Activated CD8-positive, alpha-beta memory T cell treated with anti-CD3 and anti-CD28 coated beads for 1 hour (primary cell): ENCODE results near the gene NEK4.

Source experiments
- DNase-seq, 2 donors: peaks; one replicate each; pipeline ENCODE4 v3.0.0-alpha.2; 2020; ENCODE audit warnings: low read depth in 1 of 2; ENCODE audit errors: extremely low read depth in 1 of 2

Gene NEK4

DNA sequence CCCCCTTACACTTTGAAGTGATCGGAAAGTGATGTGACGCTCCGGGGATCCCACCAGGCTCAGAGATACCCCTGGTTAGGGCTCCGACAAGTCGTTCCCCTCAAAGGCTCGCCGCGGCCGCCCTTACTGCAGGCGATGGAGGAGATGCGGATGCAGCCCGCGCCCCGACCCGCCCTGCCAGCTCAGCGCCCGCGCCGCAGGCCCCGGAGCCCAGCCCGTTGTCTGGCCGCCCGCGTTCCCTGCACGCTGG, 65.4 kb downstream of the NEK4 start:
- DNase-seq, result no peak

GRCh38 chr3:52704611-52705437, 65.9 kb downstream of the NEK4 start:
- DNase-seq, result no peak

DNA sequence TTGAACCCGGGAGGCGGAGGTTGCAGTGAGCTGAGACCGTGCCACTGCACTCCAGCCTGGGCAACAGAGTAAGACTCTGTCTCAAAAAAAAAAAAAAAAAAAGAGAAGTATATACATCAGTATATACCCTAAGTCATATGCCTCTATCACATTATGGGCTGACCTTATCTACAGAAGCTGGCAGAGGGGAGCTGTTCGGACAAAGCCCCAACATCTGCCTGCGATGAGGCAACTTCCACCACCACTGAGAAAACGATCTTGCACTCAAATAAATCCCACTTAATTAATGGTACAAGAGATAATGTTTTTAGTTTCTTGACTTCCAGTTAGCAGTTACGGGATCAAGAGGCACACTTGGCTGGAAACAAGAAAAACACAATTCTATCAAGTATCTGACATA, 67.4 kb downstream of the NEK4 start:
- no peak for DNase-seq

- no peak for DNase-seq
These were observed 73.1 kb downstream of the NEK4 start for GRCh38 chr3:52697632-52697965.

DNA sequence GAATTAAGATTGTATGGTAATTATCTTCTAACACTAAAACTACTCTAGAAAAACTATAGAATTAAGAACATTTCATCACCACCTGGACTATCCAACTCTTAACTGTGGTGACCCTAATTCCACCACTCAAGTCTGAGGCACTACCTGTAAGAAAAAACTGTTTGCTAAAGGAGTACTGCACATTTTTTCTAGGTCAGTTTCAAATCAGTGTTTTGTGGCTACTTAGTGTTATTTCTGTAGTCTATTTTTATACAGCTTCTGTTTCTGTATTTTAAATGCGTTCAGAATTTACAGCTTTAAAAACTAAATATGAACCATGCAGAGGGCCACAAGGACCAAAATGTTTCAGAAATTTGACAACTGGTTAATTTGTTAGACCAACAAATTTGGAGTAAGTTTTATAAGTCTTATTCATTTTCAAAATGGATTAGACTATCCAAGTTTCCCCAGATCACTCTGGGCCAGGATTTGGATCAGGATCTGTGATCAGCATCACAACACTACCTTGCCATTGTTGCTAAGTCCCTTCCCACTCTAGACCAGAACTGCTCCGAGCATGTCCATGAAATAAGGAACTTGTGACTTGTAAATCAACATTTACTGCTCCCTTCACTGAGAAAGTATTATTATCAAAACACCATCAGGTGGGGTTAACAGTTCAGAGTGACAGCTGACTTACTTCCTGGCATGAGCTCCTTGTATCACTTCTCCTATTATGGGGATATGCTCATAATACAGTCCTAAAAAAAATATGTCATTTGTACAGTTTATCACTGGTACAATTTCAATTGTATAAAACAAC, 73.7 kb downstream of the NEK4 start:
- no peak for DNase-seq

DNA sequence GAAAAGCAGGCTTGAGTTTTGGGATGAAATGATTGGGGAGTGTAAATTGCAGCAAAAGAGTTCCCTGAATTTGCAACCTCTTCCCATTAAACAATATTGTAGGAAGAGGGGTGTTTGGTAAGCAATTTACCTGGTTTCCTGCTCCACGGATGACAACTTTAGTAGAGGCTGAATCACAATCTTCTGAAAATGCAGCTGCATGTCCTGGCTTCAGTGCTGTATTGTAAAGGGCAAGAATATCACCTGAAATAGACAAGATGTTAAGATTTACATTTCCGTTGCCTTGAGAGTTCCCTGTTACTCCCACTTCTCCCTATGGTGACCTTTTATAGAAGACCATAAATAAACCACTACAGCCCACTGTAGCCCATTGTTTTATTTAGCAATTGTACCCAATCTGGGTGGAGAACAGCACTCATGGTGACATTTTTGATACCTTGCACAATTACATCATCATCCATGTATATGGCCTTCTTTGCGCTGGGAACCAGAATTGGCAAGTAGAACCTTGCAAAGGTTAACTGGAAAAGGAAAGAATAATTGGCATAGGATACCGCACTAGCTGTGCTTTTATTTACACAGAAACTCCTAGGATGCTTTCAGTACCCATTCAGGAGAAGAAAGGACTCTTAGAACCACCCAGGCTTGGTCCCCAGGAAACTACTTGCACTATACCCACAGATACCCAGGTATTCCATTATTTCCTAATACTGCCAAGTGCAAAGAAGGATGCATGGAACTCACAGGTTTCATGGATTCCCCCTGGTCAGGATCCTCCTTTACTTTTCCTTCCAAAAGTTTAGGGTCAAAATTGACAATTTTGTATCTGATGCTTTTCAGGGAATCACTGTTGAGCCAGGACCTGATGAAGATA, 74.7 kb downstream of the NEK4 start:
- DNase-seq, result no peak

DNA sequence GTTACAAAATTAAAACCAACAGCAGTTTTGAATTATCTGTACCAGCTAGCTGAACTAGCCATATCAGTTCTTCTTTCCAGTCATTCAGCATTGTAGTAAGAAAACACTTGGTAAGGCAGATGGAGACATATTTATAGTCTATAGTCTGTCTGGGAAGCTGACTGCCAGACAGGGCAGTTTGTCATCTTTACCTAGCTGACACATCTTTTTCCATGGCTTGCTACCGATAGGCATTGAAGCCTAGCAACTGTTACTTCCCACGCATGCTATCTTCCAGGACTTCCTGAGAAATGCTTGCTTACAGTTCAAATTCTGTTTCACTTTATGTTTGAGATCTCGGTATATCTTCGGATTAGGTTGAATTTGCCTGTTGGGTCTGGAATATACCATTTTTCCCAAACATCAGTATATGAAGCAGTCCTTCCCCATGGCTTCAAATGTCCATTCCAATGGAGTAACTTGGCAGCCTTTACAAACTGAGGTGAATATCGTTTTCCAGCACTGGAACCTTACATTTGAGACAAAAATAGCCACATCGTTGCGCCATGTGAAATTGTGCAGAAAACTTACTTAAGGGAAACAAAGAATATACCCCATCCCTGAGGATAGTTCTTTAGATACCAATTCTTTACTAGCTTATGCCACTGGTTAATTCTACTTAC, 76.1 kb downstream of the NEK4 start:
- no peak for DNase-seq

DNA sequence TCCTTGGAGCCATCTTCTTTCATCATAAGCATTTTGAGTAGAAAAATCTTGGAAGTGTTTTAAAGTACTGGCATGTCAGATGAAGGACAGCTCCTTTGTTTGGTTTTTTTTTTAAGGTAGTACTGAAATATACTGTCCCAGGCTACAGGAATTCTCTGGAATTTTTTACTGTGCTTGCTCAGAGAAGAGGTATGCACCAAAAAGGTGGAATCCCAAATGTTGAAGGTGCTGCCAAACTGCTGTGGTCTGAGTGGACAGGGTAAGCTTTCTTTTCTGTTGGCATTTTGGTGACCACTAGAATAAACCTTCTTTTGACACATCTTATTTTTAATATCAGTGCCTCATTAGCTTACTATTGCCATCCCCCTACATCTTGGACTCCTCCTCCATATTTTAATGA, 77.7 kb downstream of the NEK4 start:
- DNase-seq, result no peak

- no peak for DNase-seq
These were observed 80.2 kb downstream of the NEK4 start for GRCh38 chr3:52690560-52690959.

DNA sequence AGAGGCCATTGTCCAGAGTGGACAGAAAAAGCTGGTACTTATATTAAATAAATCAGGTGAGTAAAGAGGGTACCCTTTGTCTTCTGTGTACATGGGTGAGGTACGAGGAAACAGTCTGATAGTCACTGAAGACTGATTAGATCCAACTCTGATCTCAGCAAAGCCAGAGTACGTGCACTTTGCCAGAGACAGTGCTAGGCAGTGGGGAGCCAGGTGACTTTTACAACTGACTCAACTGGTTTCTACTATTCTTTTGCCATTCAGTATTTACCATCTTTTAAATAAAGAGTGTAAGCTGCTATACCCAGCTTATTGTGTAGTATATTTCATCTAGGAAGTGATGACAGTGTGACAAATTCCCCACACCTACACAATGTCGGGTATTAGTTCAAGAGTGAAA, 81.6 kb downstream of the NEK4 start:
- DNase-seq, result no peak

GRCh38 chr3:52688266-52688665, 82.5 kb downstream of the NEK4 start:
- DNase-seq, result no peak

DNA sequence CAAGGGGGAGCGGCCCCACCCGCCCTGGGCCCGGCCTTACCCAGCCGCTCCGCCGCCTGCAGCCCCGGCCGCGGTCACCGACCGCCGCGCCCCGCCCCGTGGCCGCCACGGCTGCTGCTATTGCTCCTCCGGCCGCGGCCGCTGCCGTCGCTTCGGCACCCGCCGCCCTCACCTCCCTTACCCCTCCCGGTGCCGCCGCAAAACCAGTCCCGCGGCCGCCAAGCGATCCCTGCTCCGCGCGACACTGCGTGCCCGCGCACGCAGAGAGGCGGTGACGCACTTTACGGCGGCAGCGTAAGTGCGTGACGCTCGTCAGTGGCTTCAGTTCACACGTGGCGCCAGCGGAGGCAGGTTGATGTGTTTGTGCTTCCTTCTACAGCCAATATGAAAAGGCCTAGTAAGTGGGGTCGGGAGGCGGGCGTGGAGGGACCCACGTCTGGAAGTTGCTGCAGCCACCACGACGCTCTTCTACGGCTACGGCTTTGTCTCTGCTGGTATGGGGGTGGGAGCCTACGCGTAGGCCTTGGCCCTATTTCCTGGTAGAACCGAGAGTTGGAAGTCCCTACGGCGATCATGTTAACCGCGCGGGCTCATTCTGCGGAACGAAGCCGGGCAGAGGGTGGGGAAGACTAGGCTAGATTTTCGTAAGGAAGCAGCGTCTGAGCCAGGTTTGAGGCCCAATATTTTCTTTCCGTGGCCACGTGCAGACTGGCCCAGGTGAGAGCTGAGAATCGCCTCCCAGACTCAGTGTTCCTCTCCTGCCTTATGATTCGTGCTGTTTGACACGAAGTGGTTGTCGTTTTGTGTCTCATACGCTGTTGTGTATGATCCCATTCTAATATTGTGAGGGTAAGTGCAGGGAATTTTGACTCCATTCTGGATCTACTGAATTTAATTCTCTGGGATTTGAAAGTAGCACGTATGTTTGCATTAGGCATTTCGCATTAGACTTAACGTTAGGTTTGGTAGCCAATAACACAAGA, 84.7 kb downstream of the NEK4 start, which contains the start of the genes GNL3 and PBRM1:
GNL3 (plus strand) TSS at position 324 of the 983 bp plus-strand sequence; CDS start at position 385, 61 bp downstream.
PBRM1 (minus strand) TSS at position 205 of the 983 bp plus-strand sequence.
- DNase-seq, result peak; percentile 68 to 84

- DNase-seq, result peak in 1 of 2 donors; percentile 55
These were observed 85.4 kb downstream of the NEK4 start for GRCh38 chr3:52685285-52685708.

DNA sequence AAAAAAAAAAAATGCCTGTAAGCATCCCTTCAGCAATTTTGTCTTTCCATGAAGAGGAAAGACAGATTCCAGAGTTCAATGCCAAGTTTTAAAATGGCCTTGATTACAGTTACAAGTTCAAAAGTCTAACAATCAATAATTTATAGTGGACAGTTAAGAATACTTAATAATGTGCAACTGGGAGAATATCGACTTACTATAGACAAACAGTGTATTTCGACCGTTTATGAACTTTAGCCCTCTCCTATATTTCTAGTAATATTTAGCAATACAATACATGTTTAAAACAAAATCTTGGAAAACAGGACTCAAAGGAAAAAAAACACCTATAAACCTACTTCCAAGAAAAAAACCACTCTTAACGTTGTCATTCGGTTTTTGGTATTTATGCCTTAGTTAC, 86.6 kb downstream of the NEK4 start:
- no peak for DNase-seq

DNA sequence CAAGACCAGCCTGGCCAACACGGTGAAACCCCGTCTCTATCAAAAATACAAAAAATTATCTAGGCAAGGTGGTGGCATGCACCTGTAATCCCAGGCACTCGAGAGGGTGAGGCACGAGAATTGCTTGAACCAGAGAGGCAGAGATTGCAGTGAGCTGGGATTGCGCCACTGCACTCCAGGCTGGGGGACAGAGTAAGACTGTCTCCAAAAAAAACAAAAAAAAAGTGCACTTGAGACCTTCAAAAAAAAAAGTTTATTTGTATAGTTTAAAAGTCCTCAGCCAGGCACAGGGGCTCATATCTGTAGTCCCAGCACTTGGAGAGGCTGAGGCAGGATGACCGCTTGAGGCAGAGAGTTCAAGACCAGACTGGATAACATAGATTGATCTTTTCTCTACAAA, 87.1 kb downstream of the NEK4 start:
- no peak for DNase-seq

- no peak for DNase-seq
These were observed 88.7 kb downstream of the NEK4 start for GRCh38 chr3:52682016-52682415.

GRCh38 chr3:52681596-52681995, 89.1 kb downstream of the NEK4 start:
- no peak for DNase-seq

DNA sequence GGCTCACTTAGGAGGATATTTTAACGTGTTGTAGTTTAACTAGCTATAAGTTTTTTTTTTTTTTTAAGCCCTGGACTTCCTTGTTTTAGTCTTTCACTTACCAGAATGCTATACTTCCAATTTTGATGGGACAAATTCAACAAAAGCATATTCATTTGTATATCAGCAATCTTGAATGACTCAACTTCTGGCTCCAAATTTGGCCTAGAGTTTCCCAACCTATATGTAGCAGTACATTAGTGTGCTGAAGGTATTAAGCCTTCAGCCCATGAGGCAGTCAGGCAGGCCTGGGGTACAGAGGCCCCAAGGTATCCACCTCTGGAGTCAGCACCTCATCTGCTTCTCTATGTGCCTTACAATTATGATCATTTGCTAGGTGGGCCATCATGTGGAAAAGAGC, 90.9 kb downstream of the NEK4 start:
- no peak for DNase-seq

DNA sequence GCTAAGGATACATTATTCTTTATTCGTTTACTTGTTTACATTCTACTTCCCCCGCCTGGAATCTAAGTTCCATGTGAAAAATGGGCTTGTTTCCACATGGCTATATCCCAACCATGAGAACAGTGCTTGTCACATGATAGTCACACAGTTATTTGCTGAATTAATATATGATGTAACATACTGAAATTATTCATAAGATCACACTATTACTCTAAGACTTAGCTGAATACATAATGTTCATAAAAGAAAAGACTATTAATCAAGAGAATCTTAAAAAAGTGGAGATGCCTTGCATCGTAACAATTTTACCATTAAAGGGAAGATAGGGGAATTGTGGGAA, 91.6 kb downstream of the NEK4 start:
- DNase-seq, result no peak
